ENCODE measurements around the gene GDI2. TPM values are rescaled to one million over a fixed set of nuclear protein-coding genes. Genes with fewer than 3 reads are reported as not detected.

Gene GDI2
- total RNA-seq, 1 experiment from 2014 or later, result 144 TPM

DNA sequence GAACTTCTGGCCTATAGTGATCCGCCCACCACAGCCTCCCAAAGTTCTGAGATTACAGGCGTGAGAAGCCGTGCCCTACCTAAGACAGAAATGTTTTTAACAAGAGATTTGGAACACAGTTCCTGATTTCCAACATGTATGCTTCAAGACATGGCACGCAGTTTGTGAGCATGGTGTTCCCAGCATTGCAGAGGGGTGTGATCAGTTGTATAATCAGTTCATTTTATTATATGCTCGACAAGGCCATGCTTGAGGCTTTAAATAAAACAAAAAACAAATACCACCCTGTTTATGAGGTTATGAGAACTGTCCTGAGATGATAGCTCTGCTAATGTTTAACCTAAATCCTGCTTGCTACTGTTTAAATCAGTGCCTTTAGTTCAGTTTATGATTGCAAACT is 68.4 kb downstream of the GDI2 start:
- Histone ChIP-seq H3K4me3 (replicated peaks in 1 of 2; ENCODE audit: low read depth in 1 of 2, low read length in 2 of 2) (no peak overlapping the region), H3K79me2 (ENCODE audit: insufficient read depth, low read length) (no peaks in the 10 kb centered on the region; the same call in 1 of the 2 replicates), H3K27ac (ENCODE audit: low read depth, low read length) (no peak overlapping the region), H3K36me3 (ENCODE audit: control insufficient read depth in 1 of 2, insufficient read depth in 2 of 2, low read length in 2 of 2) (peaks cover 27 to 36% of the 10 kb centered on the region in 2 experiments; a peak in 3 of 4 replicates), H4K20me1 (ENCODE audit: insufficient read depth) (0 out of 2 replicates have a peak, but pooled peaks cover 3% of the 10 kb centered on the region), H3K4me1 (ENCODE audit: control insufficient read depth in 1 of 2, insufficient read depth in 2 of 2, low read length in 2 of 2) (no peaks in the 10 kb centered on the region), H3K27me3 (ENCODE audit: insufficient read depth, low read length) (no peaks in the 10 kb centered on the region), H2AFZ (ENCODE audit: low read depth, low read length, poor library complexity, severe bottlenecking) (no peak overlapping the region), H3K9me2 (ENCODE audit: insufficient read depth) (no peaks in the 10 kb centered on the region), H3K9me3 (ENCODE audit: control insufficient read depth in 1 of 2, insufficient read depth in 1 of 2, low read depth in 1 of 2, low read length in 2 of 2) (no peaks in the 10 kb centered on the region), H3K9ac (ENCODE audit: low read length) (no peak overlapping the region), H3K4me2 (ENCODE audit: low read length) (no peak overlapping the region)
- RAD21 ChIA-PET (ENCODE audit: low non-redundant PET in 1 of 2, low total read pairs in 2 of 2, uncharacterized antibody in 2 of 2, unreplicated experiment in 2 of 2), result no interaction called here
- no peak for ATAC-seq
- CTCF ChIA-PET, result no interaction called here
- intact Hi-C loops (cut with micrococcal nuclease), result no loop called here
- POLR2A ChIA-PET, result no interaction called here
- no peak for DNase-seq (ENCODE audit: low read depth, low spot score)
- BruUV-seq (replicated peaks), result no TSS peak
- no peak for TF ChIP-seq EGR1 (IDR thresholded peaks at IDR 0.05; ENCODE audit: low read depth)
- TF ChIP-seq CBX3 (IDR thresholded peaks at IDR 0.05; ENCODE audit: low read depth), result no peak
- TF ChIP-seq EZH2phosphoT487 (IDR thresholded peaks at IDR 0.05; ENCODE audit: borderline replicate concordance), result no peak
- no peak for TF ChIP-seq SRF (IDR thresholded peaks at IDR 0.05; ENCODE audit: low read depth)
- TF ChIP-seq JUND (IDR thresholded peaks at IDR 0.05), result no peak
- TF ChIP-seq CTCF (IDR thresholded peaks at IDR 0.05 in 2 of 3, conservative IDR thresholded peaks at IDR 0.05 in 1 of 3; ENCODE audit: borderline replicate concordance in 1 of 3, insufficient read depth in 1 of 3, low read depth in 2 of 3, low read length in 2 of 3), result no peak
- TF ChIP-seq POLR2AphosphoS5 (IDR thresholded peaks at IDR 0.05; ENCODE audit: low read depth, low read length), result no peak
- TF ChIP-seq TCF7L2 (IDR thresholded peaks at IDR 0.05; ENCODE audit: borderline replicate concordance, extremely low read depth, insufficient read depth, insufficient read length), result no peak
- no peak for TF ChIP-seq YY1 (IDR thresholded peaks at IDR 0.05; ENCODE audit: extremely low read depth, insufficient replicate concordance, low read depth, low read length)
